Measurements from ENCODE around the gene RGS14.
"Not testable (repeated sequence)": the region's sequence is repeated elsewhere in the genome, so short reads cannot be mapped to it uniquely, and the experiment has no call there.

RGS14 gene

DNA sequence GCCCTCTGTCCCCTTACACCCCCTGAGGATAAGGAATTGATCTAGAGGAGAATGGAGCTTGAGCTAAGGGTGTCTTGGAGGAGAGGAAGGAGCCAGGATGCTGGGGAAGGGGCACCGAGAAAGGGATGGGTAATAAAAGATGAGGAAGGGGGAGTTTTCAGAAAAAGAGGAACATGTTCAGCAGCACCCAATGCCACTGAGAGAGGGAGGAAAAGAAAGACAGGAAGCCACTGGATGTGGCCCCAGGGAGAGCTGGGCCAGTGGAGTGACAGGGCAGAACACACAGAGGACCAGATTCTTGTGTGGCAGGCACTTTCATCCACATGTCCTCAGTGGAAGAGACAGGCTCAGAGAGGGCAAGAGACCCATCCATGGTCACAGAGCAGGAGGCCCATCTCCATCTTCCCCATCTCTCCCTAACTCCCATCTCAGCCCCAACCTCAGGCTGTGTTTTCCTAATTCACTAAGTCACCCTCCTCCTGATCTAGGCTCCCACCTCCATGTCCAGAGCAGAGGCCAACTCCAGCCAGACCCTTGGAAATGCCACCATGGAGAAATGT is 35.6 kb downstream of the RGS14 start:
- H3K27ac ChIP-seq = no peak overlapping the region
- H3K4me3 ChIP-seq = no peak overlapping the region

DNA sequence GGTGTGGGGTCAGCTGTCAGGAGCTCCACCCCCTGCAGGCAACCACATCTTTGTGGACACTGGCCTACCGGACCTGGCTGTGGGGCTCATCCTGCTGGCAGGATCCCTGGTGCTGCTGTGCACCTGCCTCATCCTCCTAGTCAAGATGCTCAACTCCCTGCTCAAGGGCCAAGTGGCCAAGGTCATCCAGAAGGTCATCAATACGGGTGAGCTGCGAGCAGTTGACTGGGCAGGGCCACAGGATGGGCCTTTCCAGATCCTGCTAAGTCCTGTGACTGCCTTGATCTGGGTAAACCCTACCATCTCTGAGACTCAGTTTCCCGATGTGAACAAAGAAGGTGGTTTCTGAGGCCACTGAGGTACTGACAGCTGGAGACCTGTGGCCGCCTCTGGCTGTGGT is 36.3 kb downstream of the RGS14 start:
- H3K4me3 ChIP-seq = no peak overlapping the region
- H3K27ac ChIP-seq = no peak overlapping the region

DNA sequence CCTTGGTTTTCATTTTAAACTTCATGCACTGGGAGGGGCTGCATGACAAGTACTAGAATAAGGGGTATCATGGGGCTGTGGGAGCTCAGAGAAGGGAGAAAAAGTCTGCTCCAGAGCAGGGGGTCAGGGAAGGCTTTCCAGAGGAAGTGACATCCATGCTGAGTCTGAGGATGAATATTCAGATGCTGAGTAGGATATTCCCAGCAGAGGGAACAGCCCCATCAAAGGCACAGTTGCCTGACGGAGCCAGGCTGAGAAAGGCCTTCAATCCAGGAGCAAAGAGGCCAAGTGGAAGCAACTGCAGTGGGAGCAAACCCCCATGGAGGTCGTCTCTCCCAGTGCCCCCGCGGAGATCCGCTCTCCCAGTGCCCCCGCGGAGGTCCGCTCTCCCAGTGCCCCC is 38.4 kb downstream of the RGS14 start:
- Histone ChIP-seq H3K27ac (no peak overlapping the region), H3K4me3 (no peak overlapping the region)

DNA sequence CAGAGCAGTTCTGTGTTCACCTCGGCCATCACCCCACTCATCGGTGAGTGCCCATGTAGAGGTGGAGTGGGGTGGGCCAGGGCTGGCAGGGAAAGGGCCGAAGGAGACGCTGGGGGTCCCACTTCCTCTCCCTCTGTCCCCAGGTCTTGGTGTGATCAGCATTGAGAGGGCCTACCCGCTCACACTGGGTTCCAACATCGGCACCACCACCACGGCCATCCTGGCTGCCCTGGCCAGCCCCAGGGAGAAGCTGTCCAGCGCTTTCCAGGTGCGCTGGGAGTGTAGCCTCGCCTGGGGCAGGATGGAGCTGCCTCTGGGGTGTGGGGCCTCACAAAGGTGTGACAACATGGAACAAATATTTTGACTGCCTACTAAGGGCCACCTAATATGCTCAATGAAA is 39.1 kb downstream of the RGS14 start:
- no peak overlapping the region for H3K4me3 ChIP-seq
- H3K27ac ChIP-seq = no peak overlapping the region

DNA sequence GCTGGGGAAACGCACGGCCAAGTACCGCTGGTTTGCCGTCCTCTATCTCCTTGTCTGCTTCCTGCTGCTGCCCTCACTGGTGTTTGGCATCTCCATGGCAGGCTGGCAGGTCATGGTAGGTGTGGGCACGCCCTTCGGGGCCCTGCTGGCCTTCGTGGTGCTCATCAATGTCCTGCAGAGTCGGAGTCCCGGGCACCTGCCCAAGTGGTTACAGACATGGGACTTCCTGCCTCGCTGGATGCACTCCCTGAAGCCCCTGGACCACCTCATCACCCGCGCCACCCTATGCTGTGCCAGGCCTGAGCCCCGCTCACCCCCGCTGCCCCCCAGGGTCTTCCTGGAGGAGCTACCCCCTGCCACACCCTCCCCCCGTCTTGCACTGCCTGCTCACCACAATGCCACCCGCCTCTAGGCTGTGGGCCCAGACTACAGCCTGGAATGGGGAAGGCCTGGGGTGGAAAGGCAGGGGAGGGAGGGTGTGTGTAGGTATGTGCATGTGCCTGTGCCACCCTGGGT is 40.2 kb downstream of the RGS14 start:
- Histone ChIP-seq H3K27ac (no peak overlapping the region), H3K4me3 (no peak overlapping the region)

DNA sequence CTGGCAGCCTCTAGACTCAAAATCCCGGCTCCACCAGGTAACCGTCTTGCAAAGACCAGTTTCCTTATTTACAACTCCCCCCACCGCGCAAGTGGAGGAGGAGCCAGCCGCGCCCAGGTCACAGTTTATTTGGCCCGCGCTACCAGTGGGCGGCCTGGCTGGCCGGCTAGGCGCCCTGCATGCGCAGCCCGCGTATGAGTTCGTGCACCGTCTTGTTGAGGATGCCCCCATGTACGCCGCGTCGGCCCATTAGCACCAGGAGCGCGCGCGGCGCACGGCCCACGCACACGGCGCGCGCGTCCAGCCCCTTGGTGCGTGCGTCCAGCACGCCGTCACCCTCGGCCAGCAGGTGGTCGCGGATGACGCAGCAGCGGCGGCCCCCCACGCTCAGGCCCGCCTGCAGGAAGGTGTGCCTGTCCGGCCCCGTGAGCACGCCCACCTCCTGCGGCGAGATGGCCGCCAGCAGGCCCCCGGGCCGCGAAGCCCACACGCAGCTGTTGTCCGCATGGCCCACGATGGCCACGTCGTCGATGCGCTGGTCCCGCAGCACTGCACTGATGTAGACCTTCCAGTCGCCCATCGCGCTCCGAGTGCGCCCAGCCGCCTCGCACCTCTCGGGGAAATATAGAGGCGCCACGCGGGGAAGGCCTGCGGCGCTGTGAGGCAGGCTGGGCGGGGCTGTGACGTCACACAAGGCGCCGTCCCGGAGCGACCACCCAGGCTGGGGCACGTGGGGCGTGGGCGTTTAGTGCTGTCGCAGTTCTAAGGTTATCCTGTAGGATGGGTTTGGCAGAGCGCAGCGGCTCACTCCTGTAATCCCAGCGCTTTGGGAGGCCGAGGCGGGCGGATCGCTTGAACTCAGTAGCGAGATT is 42.5 kb downstream of the RGS14 start, which contains the start of gene PFN3:
Gene PFN3, minus strand, starts transcription at position 665 of the 872 bp plus-strand sequence. Its CDS starts 85 bp downstream, at position 580.
- Histone ChIP-seq H3K4me3 (no peak within 1 kb of the TSS), H3K27ac (no peak within 1 kb of the TSS)

DNA sequence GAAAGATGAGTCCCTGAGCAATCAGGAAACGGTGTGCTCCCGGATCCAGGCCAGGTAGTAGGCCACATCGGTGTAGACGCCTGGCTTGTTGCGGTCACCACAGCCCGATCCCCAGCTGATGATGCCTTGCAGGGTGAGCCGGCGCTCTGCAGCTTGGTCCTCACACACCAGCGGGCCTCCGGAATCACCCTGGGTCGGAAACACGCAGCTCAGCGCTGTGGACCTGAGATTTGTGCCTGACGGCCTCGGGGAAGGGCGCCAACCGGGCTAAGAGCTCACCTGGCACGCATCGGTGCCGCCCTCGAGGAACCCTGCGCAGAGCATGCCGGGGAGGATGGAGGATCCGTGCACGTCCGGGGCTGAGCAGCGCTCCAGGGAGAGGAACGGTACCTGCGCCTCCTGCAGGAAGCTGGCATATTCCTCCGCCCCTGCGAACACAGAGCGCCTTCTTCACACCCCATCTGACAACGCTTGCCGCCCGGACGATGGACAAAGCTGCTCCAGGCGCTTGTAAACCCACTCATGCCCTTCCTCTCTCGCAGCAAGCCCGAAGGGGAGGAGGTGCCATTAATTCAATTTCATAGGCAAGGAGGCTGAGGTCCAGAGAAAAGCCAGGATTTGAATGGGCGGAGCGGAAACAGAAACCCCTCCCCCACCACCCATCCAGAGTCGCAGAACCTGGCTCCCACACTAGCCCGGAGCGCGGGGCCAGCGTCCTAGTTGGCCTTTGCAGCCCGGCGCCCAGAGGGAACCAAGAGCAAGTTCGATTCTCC is 44.7 kb downstream of the RGS14 start:
- peak overlapping the region; percentile 33 to 54 (median 42) for H3K4me3 ChIP-seq
- H3K27ac ChIP-seq = peak overlapping the region in 5 of 21 experiments; percentile 32 to 78 (median 71)

DNA sequence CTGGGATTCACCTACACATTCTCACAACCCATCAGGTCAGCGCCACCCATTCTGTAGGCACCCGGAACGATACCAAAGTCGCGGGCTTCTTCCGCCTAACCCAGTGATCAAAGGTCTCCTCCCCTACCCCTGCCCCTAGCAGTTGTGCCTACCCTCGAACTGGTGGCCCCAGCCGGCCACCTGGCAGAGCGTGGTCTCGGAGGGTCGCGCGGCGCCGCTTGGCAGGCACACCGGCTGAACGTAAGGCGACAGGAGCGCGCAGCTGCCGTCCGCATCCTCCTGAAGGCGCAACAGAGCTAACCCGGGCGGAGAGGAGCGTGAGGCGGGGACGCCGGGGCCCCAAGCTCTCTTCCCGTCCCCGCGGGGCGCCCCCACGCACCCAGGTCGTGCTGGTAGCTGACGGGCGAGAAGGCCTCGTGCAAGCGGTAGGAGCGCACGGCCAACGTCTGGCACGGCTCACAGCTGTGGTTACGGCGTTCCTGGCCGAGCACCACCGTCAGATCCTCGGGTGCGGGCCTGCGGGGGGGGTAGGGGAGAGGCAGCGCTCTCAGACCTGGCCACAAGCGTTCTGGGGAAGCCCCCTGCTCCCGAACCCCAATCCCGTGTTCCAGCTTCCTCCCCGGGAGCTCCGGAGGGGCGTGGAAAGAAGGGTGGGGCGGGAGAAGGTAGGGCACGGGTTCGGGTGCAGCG is 45.5 kb downstream of the RGS14 start:
- Histone ChIP-seq H3K4me3 (peak overlapping the region; percentile 33 to 54 (median 42)), H3K27ac (peak overlapping the region in 17 of 21 experiments; percentile 17 to 78 (median 47))

DNA sequence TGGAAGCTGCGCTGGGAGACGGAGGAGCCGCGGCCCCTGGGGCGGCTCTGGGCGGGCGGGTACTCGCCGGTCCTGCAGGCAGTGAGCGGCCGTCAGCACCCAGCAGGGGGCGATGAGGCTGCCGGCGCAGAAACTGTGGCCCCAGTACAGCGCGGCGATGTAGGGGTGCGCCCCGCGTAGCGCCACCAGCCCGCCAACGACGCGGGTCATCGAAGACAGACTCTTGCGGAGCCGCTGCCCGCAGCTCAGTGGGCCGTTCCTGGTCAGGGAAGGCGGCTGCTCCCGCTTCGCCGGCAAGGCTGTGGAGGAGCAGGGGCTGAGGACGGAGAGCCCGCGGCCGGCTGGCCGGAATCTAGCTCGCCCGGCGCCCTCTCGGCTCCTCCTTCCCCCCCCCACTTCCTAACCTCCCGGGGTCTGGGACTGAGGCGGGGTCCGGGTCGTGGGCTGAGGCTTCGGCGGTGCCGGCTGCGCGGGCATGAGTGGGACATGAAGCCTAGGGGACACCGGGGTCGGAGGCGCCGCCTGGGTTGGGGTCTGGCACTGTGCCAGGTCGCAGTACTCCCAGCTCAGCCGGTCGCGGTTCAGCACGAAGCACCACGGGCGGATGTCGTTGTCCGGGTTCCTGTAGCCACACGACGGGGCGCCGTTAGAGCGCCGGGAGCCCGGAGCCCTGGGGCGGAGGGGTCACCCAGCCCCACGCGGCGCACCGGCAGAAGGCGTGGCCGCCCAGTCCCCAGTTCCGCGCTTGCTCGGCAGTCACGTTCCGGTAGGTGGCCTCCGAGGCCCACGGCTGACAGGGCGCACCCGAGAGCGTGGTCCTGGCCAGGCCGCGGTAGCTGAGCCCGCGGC is 46.3 kb downstream of the RGS14 start:
- peak overlapping the region in 17 of 21 experiments; percentile 11 to 78 (median 44) for H3K27ac ChIP-seq
- H3K4me3 ChIP-seq = peak overlapping the region; percentile 33 to 54 (median 42)

DNA sequence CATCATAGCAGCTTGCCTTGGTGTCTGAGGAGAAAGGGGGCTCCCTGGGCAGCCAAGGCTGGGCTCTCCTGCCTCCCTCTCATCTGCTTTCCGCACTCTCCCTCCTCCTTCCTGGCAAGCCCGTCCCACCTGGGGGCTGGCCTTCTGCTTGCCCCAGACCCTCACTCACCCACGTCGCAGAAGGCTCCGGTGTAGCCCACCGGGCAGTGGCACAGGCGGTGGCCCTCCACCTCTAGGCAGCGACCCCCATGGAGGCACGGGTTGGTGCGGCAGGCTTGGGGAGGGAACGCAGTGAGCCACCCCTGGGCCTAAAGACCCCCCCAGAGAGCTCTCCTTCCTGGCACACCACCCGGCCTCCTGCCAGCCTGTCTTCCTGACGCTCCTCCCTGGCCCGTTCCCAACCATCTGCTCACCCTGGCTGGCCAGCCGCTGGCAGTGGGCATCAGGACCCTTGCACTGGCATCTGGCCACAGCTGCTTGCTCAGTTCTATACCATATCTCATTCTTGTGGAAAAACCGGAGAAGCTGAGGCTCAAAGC is 47.0 kb downstream of the RGS14 start:
- peak overlapping the region; percentile 33 to 54 (median 42) for H3K4me3 ChIP-seq
- peak overlapping the region in 12 of 21 experiments; percentile 19 to 75 (median 51) for H3K27ac ChIP-seq

DNA sequence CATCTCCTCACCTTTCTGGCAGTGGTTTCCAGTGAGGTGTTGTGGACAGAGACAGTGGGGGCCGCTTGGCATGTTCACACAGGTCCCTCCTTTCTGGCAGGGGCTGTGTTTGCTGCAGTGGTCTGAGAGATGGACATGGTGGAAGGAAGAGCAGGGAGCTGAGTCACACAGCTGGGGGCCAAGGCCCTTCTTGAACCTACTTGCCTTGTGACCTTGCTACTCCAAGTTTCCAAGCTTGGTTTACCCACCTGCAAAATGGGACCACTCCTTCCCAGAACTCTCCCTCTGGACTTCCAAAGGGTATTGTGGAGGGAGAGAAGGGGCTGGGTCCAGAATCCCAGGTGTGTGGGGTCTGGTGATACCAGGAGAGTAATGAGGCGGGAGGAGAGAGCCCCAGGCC is 47.6 kb downstream of the RGS14 start:
- Histone ChIP-seq H3K27ac (no peak overlapping the region), H3K4me3 (no peak overlapping the region)

DNA sequence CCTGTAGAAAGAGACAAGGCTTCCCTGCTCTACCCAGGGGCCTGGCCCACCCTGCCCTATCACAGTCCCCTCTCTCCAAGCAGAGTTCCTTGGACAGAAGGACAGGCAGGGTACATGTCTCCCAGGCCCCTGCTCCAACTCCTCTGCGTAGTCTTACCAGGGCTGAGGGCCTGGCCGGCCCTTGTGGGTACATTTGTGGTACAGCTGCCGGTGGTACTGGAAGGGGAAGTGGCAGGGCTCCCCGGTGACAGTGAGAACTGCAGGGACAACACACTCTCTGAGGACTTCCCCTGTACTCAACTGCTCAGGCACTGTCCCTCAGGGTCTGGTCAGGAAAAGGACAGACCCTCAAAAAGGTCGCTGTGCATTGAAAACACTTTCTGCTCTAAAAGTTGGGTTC is 48.1 kb downstream of the RGS14 start:
- no peak overlapping the region for H3K27ac ChIP-seq
- H3K4me3 ChIP-seq = no peak overlapping the region

DNA sequence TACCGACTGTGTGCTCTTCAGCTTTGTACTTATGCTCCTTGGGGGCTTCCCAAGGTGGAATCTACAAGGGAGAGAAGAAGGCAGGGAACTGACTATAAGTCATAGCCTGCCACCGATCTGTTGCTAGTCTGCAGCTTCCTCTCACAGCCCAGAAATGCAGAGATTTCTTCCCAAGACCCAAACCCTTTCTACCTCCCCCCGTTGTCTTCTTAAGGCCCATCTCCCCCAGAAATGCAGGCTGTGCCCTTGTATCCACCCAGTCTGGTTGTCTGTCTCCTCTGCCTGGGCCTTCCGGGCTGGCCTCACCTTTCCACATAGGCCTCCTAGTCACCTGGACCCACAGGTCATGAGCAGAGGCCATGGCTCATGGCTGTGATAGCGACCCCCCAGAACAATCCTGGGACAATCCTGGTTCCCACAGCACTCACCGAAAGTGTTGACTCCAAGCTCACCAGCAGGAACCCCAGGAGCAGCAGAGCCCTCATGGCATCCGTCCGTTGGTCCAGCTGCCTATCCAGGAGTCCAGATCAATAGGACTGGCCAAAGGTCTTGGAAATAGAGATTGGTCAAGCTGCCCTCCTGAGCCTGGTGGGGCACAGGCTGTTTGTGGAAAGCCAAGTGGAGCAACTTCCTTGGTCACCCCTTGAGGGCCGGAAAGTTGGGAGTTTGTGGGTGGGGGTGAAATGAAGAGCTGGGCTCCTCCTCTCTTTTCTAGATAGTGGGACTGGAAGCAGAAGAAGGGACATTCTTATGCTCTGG is 51.5 kb downstream of the RGS14 start, which contains the start of gene F12:
Gene F12, minus strand, starts transcription at position 522 of the 759 bp plus-strand sequence. Its CDS starts 37 bp downstream, at position 485.
- H3K27ac ChIP-seq = no peak within 1 kb of the TSS
- no peak within 1 kb of the TSS for H3K4me3 ChIP-seq

DNA sequence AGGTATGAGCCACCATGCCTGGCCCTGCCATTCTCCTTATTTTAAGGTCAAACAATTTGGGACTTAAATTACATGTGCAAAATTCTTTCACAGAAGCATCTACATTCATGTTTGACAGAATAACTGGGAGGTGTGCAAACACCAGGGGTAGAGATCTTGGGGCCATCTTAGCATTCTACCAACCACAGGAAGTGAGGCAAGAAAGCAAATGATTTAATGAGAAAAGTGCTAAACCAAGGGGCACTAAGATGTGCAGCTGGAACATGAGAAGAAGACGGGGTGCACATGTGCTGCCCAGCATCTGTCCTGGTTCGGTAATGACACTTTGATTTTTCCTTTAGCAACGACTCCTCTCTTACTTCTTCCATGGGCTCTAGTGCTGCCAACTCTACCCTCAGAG is 52.9 kb downstream of the RGS14 start:
- H3K27ac ChIP-seq = peak overlapping the region in 2 of 21 experiments; percentile 27 to 29
- H3K4me3 ChIP-seq = no peak overlapping the region

DNA sequence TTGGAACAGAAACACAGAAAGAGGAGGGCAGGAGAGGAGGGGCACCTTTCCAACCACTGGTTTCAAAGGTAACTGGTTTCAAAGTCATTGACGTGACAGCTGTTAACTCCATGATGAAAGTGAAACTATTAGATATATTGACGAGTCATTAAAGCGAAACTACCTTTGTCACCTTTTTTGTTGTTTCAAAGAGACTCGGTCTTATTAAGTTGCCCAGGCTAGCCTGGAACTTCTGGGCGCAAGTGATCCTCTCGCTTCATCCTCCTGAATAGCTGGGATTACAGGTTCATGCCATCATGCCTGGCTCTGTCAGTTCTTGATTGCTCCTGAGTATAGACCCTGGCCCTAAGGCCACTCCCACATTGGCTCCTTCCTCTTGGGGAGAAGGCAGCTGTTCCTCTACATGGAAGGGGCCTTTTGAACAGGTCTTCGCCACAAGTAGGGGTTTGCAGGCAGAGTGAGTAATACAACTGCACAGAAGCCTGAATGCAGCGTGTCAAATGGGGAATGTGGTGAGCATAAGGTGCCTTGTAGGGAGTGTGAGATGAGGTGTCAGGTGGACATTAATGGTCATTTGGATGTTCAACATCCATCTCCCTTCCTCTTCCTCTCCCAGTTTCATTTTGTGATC is 55.0 kb downstream of the RGS14 start:
- Histone ChIP-seq H3K4me3 (no peak overlapping the region), H3K27ac (peak overlapping the region in 7 of 21 experiments; percentile 7 to 76 (median 44))

DNA sequence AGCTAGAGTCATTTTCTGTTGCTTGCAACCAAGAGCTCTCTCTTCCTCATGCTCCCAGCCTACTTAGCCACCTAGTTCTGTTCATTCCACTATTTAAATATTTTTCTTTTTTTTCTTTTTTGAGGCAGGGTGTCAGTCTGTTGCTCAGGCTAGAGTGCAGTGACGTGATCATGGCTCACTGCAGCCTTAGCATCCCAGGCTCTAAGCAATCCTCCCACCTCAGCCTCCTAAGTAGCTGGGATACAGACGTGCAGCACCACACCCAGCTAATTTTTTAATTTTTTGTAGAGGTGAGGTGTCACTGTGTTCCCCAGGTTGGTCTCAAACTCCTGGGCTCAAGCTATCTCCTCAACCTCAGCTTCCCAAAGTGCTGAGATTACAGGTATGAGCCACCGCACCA is 56.8 kb downstream of the RGS14 start:
- H3K27ac ChIP-seq = no peak overlapping the region
- no peak overlapping the region for H3K4me3 ChIP-seq

DNA sequence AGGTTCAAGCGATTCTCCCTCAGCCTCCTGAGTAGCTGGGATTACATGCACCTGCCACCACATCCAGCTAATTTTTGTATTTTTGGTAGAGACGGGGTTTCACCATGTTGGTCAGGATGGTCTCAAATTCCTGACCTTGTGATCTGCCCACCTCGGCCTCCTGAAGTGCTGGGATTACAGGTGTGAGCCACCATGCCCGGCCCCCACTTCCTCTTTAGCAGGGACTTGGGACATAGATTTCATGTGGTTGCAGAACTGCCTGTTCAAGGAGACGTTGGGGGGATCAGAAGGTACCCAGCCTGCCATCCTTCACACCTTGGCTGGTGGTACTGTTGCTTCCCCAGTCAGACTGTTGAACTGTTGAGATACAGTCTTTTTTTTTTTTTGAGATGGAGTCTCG is 59.4 kb downstream of the RGS14 start:
- not testable (repeated sequence) for H3K4me3 ChIP-seq
- H3K27ac ChIP-seq = peak overlapping the region in 1 of 21 experiments; percentile 36

All from skin epidermis (tissue), 12 donors.